NCI-H2107 (cell line): ENCODE data around the gene ST3GAL5.
"Not testable (repeated sequence)": the region's sequence is repeated elsewhere in the genome, so short reads cannot be mapped to it uniquely, and the experiment has no call there.

Source experiments
- DNase-seq: peaks from one replicate; lab custom pipeline; 2025; lab: John Stamatoyannopoulos, UW

The ST3GAL5 gene

DNA sequence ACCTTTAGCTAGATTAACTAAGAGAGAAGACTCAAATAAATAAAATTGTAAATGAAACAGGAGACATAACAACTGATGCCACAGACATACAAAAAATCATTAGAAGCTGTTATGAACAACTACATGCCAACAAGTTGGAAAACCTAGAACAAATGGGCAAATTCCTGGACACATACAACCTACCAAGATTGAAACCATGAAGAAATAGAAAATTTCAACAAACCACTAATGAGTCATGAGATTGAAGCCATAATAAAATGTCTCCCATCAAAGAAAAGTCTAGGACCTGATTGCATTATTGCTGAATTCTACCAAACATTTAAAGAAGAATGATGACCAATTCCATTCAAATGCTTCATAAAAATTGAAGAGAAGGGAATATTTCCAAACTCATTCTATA lies 54.3 kb downstream of the ST3GAL5 start:
- DNase-seq = no peak

DNA sequence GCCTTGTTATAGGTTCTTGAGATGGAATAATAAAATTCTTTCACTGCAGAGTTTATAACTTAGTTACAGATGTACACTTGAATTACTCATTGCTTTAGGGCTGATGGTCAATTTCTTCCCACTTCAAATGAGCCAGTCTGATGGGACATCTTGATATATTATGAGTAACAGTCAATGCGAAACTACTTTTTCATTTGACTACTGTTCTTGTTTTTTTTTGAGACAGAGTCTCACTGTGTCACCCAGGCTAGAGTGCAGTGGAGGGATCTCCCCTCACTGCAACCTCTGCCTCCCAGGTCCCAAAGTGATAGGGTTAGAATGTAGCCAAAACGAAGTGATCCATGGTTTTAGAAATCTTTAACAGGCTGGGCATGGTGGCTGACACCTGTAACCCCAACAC lies 57.1 kb downstream of the ST3GAL5 start:
- DNase-seq = no peak

DNA sequence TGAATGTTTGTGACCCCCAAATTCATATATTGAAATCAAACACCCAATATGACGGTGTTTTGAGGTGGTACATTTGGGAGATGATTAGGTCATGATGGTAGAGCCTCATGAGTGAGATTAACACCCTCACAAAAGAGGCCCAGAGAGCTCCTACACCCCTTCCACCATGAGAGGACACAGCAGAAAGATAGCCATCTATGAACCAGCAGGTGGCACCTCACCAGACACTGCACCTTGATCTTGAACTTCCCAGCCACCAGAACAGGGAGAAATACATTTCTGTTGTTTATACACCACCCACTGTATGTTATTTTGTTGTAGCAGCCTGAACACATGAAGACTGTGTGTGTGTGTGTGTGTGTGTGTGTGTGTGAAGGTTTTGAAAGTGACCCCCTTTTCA lies 58.1 kb downstream of the ST3GAL5 start:
- no peak for DNase-seq

DNA sequence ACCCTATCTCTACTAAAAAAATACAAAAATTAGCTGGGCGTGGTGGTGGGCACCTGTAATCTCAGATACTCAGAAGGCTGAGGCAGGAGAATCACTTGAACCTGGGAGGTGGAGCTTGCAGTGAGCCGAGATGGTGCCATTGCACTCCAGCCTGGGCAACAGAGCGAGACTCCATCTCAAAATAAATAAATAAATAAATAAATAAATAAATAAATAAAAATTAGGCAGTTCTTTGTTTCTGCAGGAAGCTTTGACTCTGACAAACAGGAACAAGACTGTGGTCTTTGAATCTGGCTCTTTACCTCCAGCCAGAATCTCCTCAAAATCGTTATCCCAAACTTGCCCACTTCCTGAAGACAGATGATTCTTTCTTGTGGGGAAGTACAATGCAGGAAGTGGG lies 59.4 kb downstream of the ST3GAL5 start:
- DNase-seq = not testable (repeated sequence)

DNA sequence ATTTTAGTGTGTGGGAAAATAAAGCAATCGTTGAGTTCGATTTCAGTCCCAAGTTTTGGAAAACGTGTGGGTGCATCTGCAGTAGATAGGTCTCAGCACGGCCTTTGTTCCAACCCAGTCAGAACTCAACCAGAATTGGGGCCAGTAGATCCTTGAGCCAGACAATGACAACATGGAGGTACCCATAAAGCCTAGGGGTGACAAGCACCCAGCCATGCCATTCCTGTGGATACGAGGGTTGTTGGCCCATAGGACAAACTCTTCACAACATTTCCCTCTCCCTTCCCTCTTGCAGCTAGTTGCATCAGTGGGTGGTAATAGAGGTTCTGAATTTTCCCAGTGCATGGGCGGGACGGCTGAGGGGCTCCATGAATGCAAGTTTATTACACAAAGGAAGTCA lies 60.1 kb downstream of the ST3GAL5 start:
- DNase-seq = no peak

DNA sequence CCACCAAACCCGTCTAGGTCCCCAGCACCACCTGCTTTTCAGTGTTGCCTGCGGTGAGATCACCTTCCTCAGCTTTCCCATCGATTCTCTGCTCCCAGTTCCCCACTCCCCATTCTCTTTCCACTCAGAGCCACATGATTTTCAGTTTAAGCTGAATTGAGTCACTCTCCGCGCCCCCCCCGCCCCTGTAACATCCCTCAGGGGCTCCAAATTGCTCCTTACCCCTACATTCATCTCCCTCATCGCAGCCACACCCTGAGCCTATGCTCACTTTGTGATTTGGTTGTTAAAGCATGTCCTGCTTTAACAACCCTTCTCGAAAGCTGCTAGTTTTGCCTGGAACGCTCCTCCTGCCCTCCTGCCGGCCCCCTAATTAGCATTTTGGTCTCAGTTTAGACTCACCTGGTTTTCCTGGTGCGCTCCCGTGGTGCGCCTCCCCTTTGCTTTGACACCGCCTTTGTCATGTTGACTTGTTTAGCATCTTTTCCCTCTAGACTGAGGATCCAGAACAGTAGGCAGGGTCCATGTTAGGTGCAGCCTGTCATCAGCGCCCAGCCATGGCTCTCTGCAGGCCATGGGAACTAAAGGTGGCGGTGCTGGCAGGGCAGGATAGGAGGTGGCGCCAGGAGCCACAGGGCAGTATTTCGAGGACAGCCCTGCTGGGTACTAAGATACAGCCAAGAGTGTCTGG lies 60.8 kb downstream of the ST3GAL5 start:
- no peak for DNase-seq

DNA sequence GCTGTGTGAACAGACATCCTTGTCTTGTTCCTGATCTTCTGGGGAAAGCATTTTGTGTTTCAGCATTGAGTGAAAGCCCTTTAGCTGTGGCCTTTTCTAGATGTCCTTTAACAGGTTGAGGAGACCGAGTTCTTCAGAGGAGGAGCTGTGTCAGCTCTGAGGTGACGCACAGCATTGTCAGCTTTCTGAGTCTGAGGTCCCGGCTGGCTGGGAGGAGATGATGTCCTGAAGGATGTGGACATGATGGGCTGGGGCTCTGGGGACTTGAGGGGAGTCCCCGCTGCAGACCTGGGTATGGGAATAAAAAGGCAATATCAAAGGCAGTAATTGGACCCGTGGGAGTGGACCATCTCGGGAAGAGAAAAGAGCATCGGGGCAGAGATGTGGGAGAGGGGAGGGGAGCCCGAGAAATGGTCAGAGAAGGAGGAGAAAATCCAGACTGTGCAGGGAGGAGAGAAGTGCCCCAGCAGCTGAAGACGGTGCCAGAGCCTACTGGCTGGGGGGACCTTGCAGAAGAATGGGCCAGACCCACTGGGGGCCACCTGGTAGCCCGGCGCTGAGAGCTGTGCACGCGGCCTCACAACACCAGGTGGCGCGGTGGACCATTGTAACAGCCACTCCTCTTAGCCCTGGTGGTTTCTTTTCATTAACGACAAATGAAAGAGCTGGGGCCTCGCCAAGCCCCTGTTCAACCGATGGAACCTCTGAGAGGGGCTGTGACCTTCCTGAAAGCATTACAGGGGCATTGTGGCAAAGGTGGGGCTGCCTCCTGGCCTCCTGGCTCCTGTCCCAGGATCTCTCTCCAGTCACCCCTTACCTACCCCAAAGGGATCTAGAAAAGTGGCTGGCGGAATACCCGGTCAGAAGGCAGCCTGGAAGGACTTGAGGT lies 61.6 kb downstream of the ST3GAL5 start:
- DNase-seq = peak; percentile 39

DNA sequence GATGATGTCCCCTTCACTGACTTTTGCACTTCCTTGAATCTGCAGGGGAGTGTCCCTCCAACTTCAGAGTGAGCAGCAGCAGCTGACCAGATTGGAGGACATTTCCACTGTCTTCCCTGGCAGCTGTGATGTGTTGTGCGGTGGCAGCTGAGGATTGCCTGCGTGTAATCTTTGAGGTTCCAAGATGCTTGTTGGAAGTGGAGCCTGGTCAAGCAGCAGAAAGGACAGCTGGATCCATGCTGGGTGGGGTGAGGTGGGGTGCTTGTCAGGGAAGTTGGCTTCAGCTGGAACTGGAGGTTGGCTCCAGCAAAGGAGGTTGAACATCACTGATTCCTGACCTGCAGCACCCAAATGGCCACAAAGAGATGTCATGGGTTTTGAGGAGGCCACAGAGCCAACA lies 64.8 kb downstream of the ST3GAL5 start:
- no peak for DNase-seq

DNA sequence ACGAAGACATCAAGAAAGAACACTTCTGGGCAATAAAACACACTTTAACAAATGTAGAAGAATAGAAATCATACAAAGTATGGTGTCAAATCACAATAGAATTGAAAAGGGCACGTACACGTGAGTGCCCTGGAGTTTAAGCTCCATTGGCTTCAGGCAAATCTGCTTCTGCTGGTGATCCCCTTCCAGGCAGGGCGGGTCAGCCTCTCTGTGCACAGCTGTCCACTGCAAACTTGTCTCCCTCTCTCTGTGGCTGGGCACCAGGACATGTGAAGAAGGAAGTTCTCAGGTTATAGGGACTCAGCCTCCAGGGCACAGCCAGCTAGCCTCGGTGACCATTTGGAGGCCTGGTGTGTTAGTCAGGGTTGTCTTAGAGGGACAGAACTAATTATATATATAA lies 66.0 kb downstream of the ST3GAL5 start:
- DNase-seq = no peak

DNA sequence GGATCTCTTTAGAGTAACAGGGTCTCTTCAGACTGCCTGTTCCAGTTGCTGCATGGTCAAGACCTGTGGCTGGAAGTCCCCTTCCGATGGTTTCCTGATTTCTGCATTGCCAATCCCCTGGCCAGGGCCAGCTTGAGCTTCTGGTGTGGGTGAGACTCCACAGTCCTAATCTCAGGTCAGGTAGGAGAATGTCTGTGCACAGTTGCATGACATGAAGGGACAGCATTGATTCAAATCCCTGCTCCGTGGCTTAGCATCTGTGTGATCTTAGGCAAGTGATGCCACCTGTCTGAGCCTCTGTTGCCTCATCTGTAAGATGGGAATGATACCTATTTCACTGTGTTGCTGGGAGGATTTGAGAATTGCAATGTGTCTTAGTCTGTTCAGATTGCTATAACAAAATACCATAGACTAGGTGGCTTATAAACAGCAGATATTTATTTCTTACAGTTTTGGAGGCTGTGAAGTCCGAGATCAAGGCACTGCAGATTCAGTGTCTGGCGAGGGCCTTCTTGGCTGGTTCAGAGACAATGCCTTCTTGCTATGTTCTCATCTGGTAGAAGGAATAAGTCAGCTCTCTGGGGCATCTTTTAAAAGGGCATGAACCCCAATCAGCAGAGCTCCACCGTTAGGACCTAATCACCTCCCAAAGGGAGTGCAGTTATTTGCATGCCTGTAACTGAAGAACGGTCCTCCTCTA lies 68.8 kb downstream of the ST3GAL5 start:
- no peak for DNase-seq

DNA sequence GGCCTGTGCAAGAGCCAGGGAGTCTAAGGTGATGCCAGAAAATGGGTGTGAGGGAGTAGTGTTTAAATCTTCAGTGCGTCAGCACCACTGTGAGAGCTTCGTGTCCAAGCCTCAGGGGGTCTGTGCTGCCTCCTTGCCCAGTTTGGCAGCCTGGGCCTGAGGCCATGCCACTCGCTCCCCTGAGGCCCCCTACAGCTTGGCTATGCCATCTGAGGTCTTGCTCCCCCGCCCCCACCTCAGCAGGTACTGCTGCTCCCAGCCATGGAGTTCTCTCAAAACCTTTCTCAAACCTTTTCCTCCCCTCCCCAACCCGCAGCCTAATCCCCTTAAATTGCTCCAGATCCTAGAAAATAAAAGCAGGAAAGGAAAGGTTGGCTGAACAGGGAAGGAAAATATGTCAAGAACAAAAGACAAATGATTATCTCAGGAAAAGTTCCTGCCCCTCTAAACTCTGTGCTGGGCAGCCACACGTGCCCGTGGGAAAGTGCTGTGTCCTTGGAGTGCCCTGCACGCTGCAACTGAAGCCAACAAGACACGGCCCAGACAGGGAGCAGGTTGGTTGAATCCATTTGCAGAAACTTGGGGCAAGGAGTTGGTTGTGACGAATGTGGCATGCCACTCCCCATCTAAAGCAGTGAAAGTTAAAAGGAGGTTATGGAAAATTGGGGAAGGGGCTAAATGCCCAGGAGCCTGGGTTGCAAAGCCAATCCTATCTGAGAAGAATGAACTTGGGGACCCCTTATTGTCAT lies 73.8 kb downstream of the ST3GAL5 start:
- no peak for DNase-seq

DNA sequence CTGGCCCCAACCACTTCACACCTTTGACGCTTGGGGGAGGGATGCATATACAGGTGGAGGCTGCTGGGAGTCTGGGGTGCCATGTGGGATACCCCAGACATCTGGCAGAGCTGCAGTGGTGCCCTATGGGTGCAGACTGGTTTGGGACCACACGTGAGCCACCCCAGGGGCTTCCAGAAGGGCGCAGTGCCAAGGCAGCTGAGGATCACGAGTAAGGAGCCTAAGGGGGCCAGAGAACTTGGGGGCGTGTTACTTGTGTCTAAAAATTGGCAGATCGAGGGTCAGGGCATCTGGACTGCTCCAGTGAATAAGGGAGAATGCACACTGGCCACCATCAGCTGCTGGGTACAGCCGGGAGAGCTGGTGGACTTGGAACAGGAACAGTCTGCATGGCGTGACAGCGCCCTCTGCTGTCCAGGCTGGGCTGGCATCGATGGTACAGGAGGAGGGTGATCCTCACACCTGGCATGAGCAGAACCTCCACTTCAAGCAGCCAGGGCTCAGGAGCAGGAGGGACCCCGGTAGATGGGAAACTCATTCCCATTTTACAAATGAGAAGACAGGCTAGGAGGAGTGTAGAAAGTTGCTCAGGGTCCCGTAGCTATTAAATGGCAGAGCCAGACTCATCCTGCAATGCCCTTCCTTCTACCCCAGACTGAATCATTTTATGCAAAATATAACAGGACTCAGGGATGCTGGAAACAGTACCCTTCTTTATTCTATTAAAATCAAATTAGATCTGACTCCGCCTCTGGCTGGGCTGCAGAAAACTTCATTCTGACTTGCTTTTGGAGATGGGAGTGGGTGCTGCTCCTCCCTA lies 74.6 kb downstream of the ST3GAL5 start:
- peak; percentile 55 for DNase-seq

DNA sequence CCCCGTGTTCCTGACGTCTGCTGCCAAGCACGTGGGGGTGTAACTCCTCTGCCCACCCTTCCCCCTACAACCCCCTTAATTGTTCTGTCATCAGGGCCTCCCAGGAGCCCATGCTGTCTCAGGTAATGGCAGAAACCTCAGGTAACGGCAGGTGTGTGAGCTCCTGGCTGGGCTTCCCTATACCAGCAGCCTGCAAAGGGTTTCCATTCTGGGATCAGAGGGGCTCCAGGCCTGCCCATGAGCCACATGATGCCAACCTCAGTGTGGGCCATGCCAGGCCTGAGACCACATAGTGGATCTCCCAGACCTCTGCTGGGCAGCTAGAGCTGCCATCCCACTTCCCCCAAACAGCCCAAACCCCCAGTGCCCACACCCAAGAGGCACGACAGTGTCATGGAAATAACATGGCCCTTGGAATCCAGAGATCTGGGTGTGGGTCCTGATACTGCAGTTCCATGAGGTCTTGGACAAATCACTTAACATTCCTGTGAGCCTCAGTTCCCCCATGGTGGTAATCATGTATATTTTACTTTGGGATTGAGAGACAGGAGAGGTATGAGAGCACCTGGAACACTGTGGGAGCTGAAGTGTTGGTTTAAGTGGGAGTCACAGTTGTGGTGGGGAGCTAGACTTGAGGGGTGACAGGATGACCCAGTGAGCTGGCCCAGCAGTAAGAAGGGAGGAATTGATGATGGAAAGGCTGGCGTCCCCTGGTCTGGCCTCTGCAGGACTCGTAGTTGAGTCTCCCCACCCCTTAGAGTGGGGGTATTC lies 75.4 kb downstream of the ST3GAL5 start:
- DNase-seq = no peak

DNA sequence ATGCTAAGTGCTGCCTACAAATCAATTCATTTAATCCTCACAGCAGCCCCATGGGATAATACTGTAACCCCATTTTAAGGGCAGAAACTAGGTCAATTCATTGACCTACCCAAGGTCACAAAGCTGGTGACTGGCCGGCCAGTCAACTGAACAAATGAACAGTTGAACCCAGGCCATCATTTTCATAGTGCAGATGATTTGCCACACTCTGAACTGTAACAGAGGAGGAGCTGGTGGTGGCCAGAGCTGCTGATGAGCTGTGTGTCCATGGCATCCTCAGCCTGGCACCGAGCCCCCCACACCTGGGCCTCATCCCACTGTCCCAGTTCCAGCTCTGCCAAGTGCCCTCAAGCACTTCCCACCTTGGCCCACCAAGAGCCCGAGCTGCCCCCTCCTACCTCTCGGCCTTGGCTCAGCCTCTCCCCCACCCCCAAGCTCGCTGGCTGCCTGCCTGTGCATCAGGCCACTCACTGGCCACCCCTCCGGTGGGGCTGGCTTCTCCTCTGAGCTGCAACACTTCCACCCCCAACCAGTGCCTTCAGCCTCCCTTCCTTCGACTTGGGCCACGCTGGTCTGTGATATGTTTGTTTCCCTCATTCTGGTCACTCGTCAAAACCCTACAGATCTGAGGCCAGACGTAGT lies 76.6 kb downstream of the ST3GAL5 start:
- DNase-seq = no peak

DNA sequence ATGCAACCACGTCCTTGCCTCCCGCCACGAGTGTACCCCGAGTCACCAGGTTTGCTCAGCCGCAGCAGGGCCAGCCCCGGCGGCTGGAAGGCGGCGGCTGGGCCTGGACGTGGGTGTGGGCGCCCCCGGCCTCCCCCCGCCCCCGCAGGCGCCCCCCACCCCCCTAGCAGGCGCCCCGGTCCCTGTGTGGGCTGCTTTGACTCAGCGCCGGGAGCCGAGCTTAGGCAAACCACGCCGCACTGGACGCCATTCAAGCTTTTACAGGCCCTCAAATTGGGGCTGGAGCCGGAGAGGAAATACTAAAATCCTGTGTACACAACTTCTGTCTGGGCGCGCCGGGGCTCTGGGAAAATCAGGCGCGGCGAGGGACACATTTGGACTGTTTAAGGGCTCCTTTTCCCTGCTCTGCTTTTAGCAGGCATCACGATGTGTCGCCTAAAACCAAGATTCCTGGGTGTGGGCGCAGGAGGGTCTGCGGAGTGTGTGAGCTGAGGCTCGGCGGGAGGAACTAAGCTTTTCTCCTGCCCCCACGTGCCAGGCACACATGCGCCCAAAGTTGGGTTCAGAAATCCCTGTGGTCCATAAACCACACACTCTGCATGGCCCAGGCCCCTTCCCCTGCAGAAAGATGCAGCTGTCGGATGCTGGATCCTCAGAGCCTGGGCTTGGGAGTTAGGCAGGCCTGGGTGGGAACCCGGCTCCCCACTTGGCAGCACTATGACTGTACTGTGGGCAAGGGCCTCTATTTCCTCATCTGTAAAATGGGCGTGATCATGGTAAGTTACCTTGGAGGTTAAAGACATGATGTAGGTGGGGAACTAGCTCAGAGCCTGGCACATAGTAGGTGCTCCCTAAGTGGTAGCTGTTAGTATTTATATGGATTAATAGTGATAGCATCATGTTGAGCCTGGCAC lies 77.4 kb downstream of the ST3GAL5 start:
- DNase-seq = no peak

DNA sequence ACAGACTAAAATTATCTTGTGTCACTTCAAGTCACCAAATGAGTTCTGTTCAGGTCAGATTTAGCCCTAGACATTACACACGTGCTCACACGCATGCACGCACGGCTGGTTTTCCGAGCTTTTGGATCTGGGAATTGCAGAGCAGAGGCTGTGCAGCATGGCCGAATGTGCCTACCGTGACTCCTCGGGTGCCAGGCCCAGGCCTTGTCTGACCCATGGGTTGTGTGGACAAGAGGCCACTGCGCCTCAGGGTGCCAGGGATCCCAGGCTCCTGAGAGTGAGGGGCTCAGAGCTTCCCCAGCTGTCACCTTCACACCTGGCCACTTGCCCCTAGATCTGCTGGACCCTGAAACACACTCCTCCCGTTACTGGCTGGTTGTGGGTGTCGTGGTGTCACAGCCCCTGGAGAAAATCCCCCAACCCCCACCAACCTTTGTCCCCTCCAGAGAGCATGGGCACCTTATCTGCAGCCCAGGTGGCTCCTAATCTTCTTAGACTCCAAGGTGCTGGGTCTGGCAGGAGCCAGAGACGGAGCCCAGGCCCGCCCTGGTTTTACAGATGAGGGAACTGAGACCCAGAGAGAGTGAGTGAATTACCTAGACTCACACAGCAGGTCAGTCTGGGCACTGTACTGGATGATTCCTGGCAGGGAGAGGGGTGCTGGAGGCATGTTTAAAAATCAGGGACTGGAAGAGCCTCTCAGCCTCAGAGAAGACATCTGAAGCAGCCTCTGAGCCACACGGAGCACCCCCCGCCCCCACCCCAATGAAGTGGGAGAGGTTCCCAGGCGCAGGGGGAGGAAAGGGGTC lies 78.2 kb downstream of the ST3GAL5 start:
- DNase-seq = no peak

DNA sequence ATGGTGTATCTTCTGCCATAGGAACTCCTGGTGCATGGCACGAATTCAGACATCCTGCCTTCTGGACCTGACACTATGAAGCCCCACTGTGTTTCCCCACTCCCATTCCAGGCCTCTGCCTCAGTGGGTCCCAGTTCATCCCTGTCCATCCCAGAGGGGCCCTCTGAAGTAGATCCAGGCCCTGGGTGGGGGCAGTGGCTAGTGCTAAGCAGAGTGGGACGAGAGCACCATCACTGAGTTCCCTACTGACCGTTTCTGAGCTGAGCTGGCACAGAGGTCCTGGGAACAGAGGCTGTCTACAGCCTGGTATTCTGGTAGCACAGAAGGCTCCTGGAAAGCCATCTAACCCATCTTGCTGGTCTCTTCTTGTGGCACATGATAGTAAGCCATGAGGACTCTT lies 81.0 kb downstream of the ST3GAL5 start:
- DNase-seq = no peak
